A673 (cell line): ENCODE data around the gene SLC41A3. TPM values are rescaled to one million over a fixed set of nuclear protein-coding genes. Genes with fewer than 3 reads are reported as not detected.

Experiments
- BruUV-seq: library from RNA; stranded (reverse); fragments of 400-500 nt; replicated peaks from 2 replicates; lab custom pipeline; 2021; lab: Mats Ljungman, UMichigan
- CTCF ChIA-PET: fragments of 300-600 bp; sonication (Branson Sonifier 250); formaldehyde crosslinking; loops from one replicate; lab custom pipeline; 2022; ENCODE audit warnings: antibody characterized with exemption; lab: Charles Lee
- POLR2A ChIA-PET: fragments of 300-600 bp; sonication (Branson Sonifier 250); formaldehyde crosslinking; loops from one replicate; lab custom pipeline; 2022; ENCODE audit warnings: antibody characterized with exemption; ENCODE audit not compliant: low non-redundant PET; lab: Charles Lee
- DNase-seq: peaks from one replicate; pipeline ENCODE4 v3.0.0-alpha.2; 2015; ENCODE audit warnings: low spot score
- H3K27ac ChIP-seq: fragments of 200-600 bp; sonication (generic); 2 replicates; pipeline ENCODE4 v1.5.1; 2016; ENCODE audit warnings: mixed run types, low read depth, mild to moderate bottlenecking, mixed read lengths, antibody characterized with exemption, low read length; ENCODE audit not compliant: poor library complexity, severe bottlenecking
- H3K27me3 ChIP-seq: fragments of 200-600 bp; sonication (generic); replicated peaks from 2 replicates; pipeline ENCODE4 v1.6.1; 2017; ENCODE audit warnings: mixed run types, low read depth, mild to moderate bottlenecking, mixed read lengths, antibody characterized with exemption, low read length; ENCODE audit not compliant: insufficient read depth, poor library complexity
- H3K36me3 ChIP-seq: fragments of 200-600 bp; sonication (generic); 2 replicates; pipeline ENCODE4 v1.6.1; 2016; ENCODE audit warnings: mixed run types, mild to moderate bottlenecking, mixed read lengths, antibody characterized with exemption, low read length; ENCODE audit not compliant: insufficient read depth, poor library complexity, severe bottlenecking
- H3K4me1 ChIP-seq: fragments of 200-600 bp; sonication (generic); 2 replicates; pipeline ENCODE4 v1.6.1; 2017; ENCODE audit warnings: mixed run types, mild to moderate bottlenecking, mixed read lengths, antibody characterized with exemption, low read length; ENCODE audit not compliant: insufficient read depth, poor library complexity, severe bottlenecking
- H3K4me3 ChIP-seq: fragments of 200-600 bp; sonication (generic); 2 replicates; pipeline ENCODE4 v1.5.1; 2016; ENCODE audit warnings: low read depth, mixed run types, mild to moderate bottlenecking, mixed read lengths, low read length; ENCODE audit not compliant: poor library complexity, severe bottlenecking
- H3K9me3 ChIP-seq: fragments of 200-600 bp; sonication (generic); 2 replicates; pipeline ENCODE4 v1.6.1; 2016; ENCODE audit warnings: mixed run types, low read depth, mild to moderate bottlenecking, mixed read lengths, antibody characterized with exemption, low read length; ENCODE audit not compliant: poor library complexity, severe bottlenecking
- CTCF ChIP-seq: fragments of 300-800, 200-600 bp; sonication (generic); conservative IDR thresholded peaks from 2 replicates; pipeline ENCODE4 v1.5.1; 2017; ENCODE audit warnings: low read depth, mild to moderate bottlenecking, antibody characterized with exemption, low read length, moderate library complexity, mixed read lengths
- EZH2 ChIP-seq: fragments of 200-600 bp; sonication (generic); IDR thresholded peaks from 2 replicates; pipeline ENCODE4 v1.6.1; 2017; ENCODE audit warnings: borderline replicate concordance, low read depth, mild to moderate bottlenecking, mixed read lengths, antibody characterized with exemption, low read length; ENCODE audit not compliant: poor library complexity, severe bottlenecking
- intact Hi-C: fragments of 100-400 bp; cut with micrococcal nuclease; formaldehyde crosslinking; loops from one replicate; pipeline ENCODE4 v1.10.0; 2022; ENCODE audit not compliant: unreplicated experiment
- total RNA-seq: library from RNA; stranded (reverse); gene quantifications from 2 replicates; pipeline ENCODE4 v1.2.3, GENCODE V29; 2021

SLC41A3 gene
- total RNA-seq, 1 experiment from 2014 or later, result 56.5 TPM

GRCh38 chr3:126053949-126054569, 29.9 kb downstream of the SLC41A3 start:
- Histone ChIP-seq H3K9me3 (no peaks in the 10 kb centered on the region), H3K27ac (no peak overlapping the region), H3K4me1 (no peaks in the 10 kb centered on the region), H3K36me3 (no peaks in the 10 kb centered on the region), H3K27me3 (no peaks in the 10 kb centered on the region), H3K4me3 (no peak overlapping the region)
- intact Hi-C loops, result no loop called here
- DNase-seq, result no peak
- ChIA-PET POLR2A (no interaction called here), CTCF (no interaction called here)
- BruUV-seq, result no TSS peak
- no peak for TF ChIP-seq CTCF
- no peak for TF ChIP-seq EZH2

- intact Hi-C loops, result no loop called here
- no peaks in the 10 kb centered on the region for H3K9me3 ChIP-seq
- H3K4me1 ChIP-seq, result no peaks in the 10 kb centered on the region
- H3K4me3 ChIP-seq, result no peak overlapping the region
- ChIA-PET POLR2A (no interaction called here), CTCF (no interaction called here)
- BruUV-seq, result no TSS peak
- H3K27me3 ChIP-seq, result no peaks in the 10 kb centered on the region
- DNase-seq, result no peak
- TF ChIP-seq CTCF (no peak), EZH2 (no peak)
- no peak overlapping the region for H3K27ac ChIP-seq
- H3K36me3 ChIP-seq, result no peaks in the 10 kb centered on the region
Measured at GRCh38 chr3:126053513-126053912, 30.4 kb downstream of the SLC41A3 start.

- H3K27ac ChIP-seq, result no peak overlapping the region
- no peaks in the 10 kb centered on the region for H3K36me3 ChIP-seq
- no peak for DNase-seq
- BruUV-seq, result no TSS peak
- no peak overlapping the region for H3K4me3 ChIP-seq
- intact Hi-C loops, result no loop called here
- H3K9me3 ChIP-seq, result no peaks in the 10 kb centered on the region
- no peak for TF ChIP-seq EZH2
- TF ChIP-seq CTCF, result no peak
- POLR2A ChIA-PET, result no interaction called here
- H3K4me1 ChIP-seq, result no peaks in the 10 kb centered on the region
- CTCF ChIA-PET, result no interaction called here
- H3K27me3 ChIP-seq, result no peaks in the 10 kb centered on the region
Measured at GRCh38 chr3:126052196-126053058, 31.5 kb downstream of the SLC41A3 start.
